ENCODE results near the gene PLA2G4A.

Gene PLA2G4A

DNA sequence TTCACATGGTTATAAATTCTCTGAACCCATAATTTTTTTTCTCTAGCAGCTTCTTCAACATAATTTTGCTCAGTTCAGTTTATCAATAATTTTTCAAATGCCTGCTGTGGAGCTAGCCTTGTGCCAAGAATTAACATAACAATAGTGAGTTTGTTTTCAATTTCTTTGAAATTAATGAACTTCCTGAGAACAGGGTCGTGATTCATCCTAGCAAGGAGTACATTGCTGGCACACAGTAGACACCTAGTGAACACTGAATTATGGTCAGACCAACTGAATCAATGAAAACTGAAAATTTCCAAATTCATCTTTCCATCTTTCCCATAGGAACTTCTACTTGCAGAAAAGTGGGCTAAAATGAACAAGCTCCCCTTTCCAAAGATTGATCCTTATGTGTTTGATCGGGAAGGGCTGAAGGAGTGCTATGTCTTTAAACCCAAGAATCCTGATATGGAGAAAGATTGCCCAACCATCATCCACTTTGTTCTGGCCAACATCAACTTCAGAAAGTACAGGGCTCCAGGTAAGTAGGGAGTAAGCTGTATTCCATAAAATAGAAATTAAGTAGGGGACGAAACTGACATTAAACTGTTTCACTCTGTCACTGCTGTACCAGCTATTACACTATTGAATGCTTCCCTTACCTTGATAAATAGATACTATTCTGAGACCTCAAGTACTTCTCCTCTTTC, 148.7 kb downstream of the PLA2G4A start:
- DNase-seq (ENCODE audit: low read depth in 3 of 3): no peak

DNA sequence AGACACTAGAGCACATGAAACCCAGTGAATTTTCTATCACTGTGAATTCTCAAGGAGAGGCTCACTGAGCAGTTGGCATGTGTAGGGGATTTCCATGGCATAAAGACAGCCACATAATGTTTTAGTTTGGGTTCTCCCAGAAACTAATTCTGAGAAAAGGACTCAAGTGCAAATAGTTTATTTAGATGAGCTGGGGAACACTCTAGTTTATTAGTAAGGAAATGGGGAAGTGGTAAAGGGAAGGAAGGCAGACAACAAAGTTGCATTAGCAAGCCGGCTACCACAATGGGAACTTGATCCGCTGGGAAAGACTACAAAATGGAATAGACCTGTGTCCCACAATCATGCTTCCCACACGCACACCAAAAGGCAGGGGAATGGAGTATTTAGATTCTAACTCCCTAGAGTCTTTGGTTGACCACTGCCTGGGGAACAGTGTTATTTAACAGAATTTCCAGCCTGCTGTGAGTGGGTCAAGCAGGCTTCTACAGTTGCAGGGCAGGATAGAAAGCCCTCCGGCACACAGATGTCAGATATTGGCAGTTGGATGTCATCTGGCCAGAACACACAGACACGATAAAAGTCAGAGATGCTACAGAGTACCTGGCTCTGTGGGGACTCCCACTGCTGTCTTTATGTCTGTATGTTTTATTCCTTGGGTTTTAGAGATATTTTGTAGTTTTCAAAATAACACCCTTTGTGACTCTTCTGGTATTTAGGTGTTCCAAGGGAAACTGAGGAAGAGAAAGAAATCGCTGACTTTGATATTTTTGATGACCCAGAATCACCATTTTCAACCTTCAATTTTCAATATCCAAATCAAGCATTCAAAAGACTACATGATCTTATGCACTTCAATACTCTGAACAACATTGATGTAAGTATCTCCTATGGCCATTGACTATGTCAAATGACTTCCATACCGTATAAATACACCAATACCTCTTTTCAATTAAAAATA, 150.1 kb downstream of the PLA2G4A start:
- no peak for DNase-seq (ENCODE audit: low read depth in 3 of 3)

DNA sequence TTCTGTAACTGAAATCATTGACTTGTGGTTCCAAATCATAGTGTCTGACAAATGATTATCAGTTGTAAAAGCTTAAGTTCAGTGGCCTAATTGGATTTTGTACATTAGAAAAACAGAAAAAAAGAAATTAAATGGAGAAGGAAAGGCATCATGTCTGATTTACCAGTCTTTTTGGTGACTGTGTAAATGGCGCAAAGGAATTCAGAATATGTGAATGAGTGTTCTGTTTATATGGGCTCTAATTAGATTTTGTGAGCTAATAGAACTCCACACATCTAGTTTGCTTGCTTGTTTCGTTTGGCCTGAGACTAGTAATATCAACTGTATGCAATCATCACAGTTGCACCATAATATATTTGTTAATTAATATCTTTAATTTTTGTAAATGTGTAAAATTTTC, 151.7 kb downstream of the PLA2G4A start:
- no peak for DNase-seq (ENCODE audit: low read depth in 3 of 3)

DNA sequence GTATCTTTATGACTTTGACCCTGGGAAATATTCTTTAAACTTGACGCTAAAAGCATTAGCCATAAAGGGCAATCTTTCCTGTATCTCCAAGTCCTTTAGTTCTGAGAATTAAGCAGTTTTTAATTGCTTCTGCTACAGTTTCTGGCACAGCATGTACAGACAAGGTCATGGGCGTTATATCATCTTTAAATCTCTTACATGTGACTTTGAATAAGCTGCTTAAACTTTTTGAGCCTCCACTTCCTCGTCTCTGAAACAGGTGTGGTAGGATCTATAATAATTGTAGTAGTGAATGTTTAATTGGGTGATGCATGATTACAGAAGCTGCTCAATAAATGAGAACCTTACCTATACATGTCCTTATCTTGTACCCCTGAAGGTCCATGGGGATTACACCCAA, 153.4 kb downstream of the PLA2G4A start:
- no peak for DNase-seq (ENCODE audit: low read depth in 3 of 3)

DNA sequence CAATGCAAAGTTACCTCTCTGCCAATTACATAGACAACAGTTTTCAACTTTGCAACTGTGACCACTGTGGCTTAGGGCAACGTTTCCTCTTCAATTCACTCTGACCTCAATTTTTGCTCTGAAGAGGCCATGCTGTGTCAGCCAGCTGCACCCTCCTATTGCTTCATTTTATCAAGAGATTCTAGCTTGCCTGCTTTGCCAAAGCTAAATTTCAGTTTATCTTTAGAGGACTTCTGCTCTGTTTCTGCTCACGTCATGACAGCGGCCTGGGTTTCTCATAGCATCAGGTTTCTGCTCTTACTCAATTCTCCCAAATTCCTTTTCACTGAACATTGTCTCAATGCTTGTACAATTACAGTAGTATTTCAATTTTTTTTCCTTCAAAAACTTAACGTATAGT, 154.6 kb downstream of the PLA2G4A start:
- no peak for DNase-seq (ENCODE audit: low read depth in 3 of 3)

DNA sequence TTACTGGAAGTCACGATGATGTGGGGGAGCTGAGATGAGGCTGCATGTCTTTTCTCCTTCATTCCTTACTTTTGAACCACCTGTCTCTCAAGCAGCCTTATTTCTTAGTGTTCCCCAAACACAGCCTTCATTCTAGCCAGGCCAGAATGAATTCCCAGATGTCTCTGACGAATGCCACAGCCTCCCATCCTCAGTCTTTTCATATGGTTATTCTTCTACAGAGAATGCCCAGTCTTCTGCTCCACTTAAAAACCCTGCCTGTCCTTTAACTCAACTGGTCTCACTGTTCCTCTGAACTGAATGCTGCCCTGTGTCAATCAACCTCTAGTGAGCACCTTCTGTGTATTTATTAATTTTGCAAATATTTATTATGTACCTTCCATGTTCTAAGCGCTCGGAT, 156.2 kb downstream of the PLA2G4A start:
- no peak for DNase-seq (ENCODE audit: low read depth in 3 of 3)

DNA sequence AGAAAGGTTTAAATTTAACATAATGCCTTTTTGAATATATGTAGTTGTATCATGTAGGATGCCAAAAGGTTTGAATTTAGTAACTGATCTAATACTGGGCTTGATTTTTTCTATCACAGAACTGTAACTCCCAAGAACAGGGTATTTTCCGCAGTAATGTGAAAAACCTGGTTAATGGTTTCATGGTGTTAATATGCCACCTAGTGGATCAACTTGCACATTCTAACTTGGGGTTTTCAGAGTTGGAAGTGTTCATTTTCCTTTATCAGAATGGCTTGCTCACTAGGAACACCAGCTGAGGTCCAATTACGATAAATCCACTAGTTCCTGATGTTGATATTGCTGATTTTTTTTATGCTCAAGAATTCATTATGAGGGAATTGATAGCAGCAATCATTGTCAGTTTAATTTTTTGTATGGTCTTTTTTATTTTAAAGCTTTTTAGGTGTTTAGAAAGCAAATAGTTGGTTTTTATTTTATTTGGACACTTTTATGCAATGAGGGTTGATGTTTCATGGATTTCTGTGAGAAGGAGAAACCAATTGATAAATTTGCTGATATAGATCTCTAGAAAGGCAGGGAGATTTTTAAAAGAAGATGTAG, 157.2 kb downstream of the PLA2G4A start:
- DNase-seq (ENCODE audit: low read depth in 3 of 3): no peak

DNA sequence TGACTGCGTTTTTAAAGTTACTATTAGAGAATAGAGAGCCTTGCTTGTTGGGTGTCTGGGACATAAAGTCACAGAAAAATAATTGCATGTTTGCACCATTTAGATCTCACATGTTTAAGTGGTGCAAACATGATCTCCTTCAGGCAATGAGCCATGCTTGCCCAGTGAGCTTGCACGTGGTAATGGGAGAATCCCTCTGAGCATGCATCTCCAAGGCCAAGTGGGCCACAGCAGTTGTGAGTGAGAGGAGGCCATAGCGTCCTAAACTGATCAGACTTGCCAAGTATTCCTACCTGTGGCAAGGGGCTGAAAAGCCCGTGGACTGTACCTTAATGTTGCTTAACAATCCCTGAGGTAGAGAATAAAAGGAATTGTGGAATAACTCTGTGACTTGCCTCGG, 158.3 kb downstream of the PLA2G4A start:
- no peak for DNase-seq (ENCODE audit: low read depth in 3 of 3)

DNA sequence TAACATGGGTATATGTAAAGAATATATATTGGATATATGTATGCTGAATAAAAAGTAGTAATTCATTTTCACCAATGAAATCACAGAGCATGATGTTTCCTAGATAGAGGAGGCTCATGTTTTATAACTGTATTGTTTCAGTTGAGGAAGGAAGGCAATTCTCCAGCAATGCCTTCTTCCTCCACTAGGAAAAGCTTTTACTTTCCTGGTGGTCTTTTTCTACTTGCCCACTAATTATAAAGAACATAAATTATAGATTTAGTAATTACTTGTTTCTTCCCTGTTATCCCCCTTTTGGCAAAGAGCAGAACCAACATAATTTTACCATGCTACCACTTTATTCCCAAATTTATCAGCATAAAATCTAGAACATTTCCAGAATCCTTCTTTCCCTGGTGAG, 159.0 kb downstream of the PLA2G4A start:
- DNase-seq (ENCODE audit: low read depth in 3 of 3): no peak

DNA sequence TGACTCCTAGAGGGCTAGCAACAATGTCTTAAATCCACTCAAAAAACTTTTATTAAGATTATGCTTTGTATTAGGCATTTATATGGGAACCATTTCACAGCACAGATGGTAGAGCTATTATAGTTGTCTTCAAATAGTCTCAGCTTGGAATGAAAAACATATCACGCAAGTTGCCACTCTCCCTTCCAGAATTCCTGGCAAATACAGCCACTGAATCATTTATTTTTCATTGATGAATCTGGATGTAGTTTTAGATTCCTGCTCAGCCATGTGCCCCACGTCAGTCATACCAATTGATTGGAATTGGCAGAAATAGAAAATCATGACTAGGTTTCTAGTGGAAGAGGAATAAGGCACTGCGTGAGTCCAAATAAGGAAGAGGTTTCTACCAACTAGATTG, 165.2 kb downstream of the PLA2G4A start:
- DNase-seq (ENCODE audit: low read depth in 3 of 3): no peak

DNA sequence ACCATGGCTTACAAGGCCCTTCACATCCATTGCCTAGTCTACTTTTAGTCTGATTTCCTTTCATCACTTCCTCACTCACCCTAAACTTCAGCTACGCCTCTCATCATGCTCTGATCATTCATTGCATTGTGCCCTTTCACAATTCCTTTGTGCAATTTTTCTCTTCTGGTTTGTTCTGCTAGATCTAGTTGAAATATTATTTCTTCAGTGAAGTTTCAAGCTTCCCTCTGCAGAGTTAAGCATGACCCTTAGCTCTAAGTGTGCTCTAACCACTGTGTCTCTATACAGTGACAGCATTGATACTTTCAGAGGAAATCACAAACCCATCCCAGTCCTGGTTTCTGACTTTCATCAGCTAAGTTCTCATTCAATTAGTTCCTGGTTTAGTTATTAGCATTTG, 166.1 kb downstream of the PLA2G4A start:
- no peak for DNase-seq (ENCODE audit: low read depth in 3 of 3)

DNA sequence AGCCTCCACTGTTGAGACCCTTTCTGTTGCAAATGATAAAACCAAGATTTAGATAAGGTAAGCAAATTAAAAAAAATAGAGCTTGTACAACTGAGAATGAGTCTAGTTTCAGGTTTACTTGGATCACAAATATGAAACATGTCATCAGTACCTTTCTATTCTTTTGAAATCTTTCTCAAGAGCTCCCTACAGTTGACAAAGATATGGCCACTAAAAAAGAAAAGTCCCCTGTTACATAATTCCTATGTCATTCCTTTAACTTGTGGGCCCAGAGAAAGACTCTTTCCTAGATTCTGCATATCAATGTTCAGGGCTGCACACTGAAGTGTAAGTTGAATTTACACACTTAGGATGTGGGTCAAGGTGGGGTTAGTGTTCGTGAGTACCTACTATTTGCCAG, 168.1 kb downstream of the PLA2G4A start:
- no peak for DNase-seq (ENCODE audit: low read depth in 3 of 3)

DNA sequence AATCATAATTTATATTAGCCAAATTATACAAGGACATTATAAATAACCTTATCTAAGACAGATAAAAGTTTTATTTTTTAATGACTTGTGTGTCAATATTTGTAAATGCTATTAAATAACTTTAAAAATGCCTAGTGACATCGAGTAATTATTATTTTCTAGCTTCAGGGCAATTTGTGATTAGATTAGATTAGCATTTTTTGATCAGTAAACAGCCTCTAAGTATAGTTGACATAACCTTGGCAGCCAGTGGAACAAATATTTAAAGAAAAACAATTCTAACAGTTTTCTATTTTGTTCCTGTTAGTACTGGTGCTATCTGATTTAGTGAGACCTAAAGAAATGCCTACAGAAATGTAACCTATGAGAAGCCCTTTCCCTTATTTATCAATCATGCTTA, 169.1 kb downstream of the PLA2G4A start:
- DNase-seq (ENCODE audit: low read depth in 3 of 3): no peak

DNA sequence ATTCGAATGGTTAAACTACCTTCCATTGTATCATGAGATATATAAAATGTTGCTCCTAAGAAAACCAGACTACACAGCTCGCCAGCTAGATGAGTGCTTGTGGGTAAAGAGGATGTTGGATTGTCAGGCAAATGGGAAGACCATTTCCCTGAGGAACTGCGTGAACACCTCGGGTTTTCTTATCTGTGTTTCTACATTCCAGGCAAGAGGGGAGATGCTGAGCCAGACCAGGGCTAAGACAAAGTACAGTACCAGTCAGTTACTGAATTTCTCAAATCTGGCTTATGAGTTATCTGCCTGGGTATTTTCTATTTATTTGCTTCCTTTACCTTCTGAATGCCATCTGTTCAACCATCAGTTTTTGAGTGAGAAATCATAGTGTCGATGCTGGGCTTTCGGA, 170.8 kb downstream of the PLA2G4A start:
- DNase-seq (ENCODE audit: low read depth in 3 of 3): no peak

DNA sequence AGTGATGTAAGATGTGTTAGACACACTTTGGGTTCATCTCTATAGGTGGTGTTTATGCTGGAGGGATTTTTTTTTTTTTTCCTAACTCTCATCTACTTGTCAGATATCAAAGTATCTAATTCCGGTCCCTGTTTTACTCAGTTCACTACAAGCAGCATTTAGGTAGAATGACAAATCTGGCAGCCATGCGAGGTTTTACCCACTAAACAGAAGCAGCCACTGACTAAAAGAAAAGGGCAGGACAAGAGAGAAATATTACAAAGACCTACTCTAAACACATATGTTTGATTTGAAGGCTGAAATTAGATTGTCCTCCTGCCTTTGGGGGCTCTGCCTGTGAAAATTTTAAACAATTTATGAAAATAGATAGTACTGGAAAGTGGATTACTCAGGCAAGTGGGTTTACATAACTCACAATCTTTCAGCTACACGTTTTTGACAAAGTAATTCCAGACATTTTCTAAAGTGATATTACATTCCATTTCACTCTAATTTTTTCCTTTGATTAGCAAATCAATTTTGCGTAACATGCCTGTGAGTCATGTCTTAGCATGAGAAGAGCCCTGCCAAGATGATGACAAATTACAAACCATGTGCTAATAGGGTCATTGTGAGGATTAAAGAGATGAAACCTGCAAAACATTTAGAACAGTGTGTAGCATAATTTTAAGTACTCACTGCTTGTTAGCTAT, 172.6 kb downstream of the PLA2G4A start:
- no peak for DNase-seq (ENCODE audit: low read depth in 3 of 3)

DNA sequence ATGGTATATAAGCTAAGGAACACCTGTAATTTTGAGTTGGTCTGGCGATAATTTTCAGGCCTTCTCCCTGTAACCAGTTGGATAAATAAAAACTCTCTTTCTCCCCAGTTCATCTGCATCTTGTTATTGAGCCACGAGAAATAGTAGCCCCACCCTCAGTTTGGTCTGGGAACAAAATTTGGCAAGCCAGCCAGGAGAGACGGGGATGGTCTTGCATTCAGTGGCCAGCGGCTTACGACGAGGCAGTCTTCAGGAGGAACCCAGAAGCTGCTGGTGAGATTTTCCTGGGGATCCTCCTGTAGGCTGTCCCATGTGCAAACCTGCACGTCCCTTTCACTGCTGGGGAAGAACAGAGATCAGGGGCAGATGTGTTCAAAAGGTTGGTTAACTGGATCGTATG, 174.6 kb downstream of the PLA2G4A start:
- no peak for DNase-seq (ENCODE audit: low read depth in 3 of 3)

DNA sequence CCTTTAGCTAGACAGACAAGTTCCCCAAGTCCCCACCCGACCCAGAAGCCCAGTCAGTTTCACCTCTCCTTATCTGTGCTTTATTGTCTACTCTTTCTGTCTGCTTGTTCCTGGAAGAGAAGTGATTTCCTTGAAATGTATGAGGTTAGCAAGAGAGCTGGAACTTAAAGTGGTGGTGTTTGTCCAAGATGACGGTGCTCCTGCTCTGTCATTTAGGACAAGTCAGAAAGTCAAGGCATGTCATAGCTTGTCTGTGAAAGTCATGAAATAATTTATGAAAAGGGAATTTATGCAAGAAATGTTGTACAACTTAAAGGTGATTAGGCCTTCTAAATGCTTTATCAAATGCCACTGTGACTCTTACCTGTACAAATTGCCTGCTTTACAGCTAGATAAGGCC, 178.1 kb downstream of the PLA2G4A start:
- no peak for DNase-seq (ENCODE audit: low read depth in 3 of 3)

DNA sequence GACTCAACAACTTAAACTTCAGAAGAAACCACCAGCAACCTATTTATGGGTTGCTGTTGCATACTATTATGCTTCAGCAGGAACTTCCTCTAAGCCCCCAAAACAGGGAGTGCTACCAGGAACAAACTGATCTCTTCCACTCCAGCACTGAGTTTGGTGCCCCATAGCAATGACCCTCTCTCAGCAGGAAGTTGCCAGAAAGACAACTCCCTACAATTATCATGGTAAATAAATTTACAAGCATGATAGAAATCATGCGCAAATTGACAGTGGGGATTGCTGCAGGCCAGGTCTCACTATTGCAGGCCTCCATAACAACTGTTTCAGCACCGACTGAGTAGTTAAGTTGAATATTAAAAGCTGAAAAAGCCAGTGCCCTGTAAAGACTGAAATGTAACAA, 180.6 kb downstream of the PLA2G4A start:
- no peak for DNase-seq (ENCODE audit: low read depth in 3 of 3)

DNA sequence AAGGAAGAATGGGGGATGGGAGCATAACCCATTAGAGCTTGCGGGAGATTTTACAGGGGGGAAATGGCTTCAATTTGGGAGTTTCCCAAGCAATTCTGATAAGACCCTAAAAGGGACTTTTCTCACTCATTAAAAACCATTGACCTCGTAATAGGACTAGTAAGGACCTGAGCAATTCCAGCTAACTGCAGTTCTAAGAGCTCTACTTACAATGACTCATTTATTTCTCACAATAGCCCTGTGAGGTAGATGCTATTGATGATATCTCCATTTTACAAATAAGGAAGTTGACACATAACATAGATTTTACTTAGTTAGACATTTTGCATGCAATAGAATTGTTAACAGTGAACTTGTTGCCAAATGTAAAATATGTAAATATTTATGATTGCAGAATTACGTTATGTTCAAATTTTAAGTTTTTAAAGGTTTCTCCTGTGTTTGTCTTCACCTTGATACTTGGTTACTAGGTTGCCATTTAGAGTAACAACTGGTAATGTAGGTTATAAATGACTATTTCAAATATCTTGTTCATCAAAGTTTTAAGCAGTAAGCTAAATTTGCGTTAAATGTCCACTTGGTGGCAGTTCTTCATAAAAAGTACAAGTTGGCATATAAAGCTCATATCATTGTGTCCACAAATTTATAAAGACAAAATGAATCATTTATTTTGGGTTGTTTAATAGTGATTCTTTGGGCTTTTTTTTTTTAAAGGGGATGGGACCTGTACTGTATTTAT, 182.0 kb downstream of the PLA2G4A start:
- no peak for DNase-seq (ENCODE audit: low read depth in 3 of 3)

DNA sequence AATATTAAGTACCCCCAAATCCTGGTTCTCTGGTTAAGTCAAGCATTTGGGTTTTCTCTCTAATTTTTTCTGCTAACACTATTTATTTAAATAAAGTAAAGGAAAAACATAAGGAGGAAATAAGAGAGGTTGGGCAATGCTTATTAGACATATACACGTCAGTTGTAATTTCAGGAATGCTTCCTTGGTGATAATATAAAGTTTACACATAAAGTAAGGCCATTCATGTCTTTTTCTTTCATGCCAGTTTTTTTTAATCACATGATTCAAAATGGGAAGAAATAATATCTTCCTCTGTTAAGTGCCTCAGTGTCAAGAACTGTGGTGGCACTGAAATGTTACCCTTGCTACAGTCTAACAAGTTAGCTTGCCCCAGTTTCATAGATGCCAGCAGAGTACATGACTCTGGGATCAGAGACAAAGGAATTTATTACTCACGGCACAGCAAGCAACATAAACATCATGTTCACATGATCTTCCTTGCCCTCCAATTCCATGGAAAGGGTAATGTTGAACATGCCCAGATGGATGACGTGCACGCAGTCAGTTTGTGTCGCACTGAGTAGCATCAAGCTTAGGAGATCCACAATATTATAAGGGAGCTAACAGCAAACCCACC, 184.9 kb downstream of the PLA2G4A start:
- no peak for DNase-seq (ENCODE audit: low read depth in 3 of 3)

DNA sequence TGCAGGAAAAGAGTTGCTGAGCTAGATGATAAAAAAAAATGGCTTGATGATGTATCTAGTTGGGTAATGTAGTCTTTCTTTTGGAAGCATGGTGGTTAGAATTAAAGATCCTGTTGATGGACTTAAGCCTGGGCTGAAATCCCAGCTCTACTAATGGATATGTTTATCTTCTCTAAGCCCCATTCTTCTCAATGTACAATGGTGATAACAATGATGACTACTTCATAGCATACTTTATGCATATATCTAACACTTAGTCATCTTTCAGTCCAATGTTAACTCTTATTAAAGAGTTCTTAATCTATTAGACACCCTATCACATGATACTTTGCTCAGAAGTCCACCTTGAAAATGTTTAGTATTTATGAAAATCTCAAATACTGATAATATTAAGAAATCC, 189.5 kb downstream of the PLA2G4A start:
- DNase-seq (ENCODE audit: low read depth in 3 of 3): no peak

All from stimulated activated CD4-positive, alpha-beta T cell treated with anti-CD3 and anti-CD28 coated beads, TNF-alpha, amount 100 ng/mL, for 4 hours (primary cell).